Karpas-422 (cell line): Measurements from ENCODE around the gene MT1A. TPM values are rescaled to one million over a fixed set of nuclear protein-coding genes. Genes with fewer than 3 reads are reported as not detected.
"Not testable (repeated sequence)": the region's sequence is repeated elsewhere in the genome, so short reads cannot be mapped to it uniquely, and the experiment has no call there.

Experiments used
- DNase-seq: peaks from one replicate; pipeline ENCODE4 v3.0.0-alpha.2; 2015
- H2AFZ ChIP-seq: fragments of 200-600 bp; sonication (generic); 2 replicates; pipeline ENCODE4 v1.6.1; 2014; ENCODE audit warnings: antibody characterized with exemption, low read length, mixed read lengths
- H3K27ac ChIP-seq: fragments of 200-600 bp; sonication (generic); 2 replicates; pipeline ENCODE4 v1.5.1; 2014; ENCODE audit warnings: mild to moderate bottlenecking, low read length, moderate library complexity
- H3K27me3 ChIP-seq: fragments of 200-600 bp; sonication (generic); 2 replicates; pipeline ENCODE4 v1.6.1; 2014; ENCODE audit warnings: low read length, mixed read lengths
- H3K36me3 ChIP-seq: fragments of 200-600 bp; sonication (generic); 2 replicates; pipeline ENCODE4 v1.6.1; 2014; ENCODE audit warnings: low read length, mixed read lengths; ENCODE audit not compliant: insufficient read depth
- H3K4me1 ChIP-seq: fragments of 200-600 bp; sonication (generic); 2 replicates; pipeline ENCODE4 v1.6.1; 2014; ENCODE audit warnings: mild to moderate bottlenecking, low read length, mixed read lengths
- H3K4me2 ChIP-seq: fragments of 200-600 bp; sonication (generic); 2 replicates; pipeline ENCODE4 v1.6.1; 2014; ENCODE audit warnings: low read length, low read depth, mild to moderate bottlenecking; ENCODE audit not compliant: poor library complexity, severe bottlenecking
- H3K4me3 ChIP-seq: fragments of 200-600 bp; sonication (generic); 2 replicates; pipeline ENCODE4 v1.5.1; 2014; ENCODE audit warnings: mild to moderate bottlenecking, antibody characterized with exemption, low read length, mixed read lengths
- H3K79me2 ChIP-seq: fragments of 200-600 bp; sonication (generic); 2 replicates; pipeline ENCODE4 v1.6.1; 2014; ENCODE audit warnings: mild to moderate bottlenecking, low read length, mixed read lengths
- H3K9ac ChIP-seq: fragments of 200-600 bp; sonication (generic); 2 replicates; pipeline ENCODE4 v1.6.0; 2014; ENCODE audit warnings: low read length
- H3K9me2 ChIP-seq: fragments of 200-600 bp; sonication (generic), shearing (Covaris generic); replicated peaks from 2 replicates; pipeline ENCODE4 v1.6.0; 2014; ENCODE audit warnings: mild to moderate bottlenecking, low read length, moderate library complexity; ENCODE audit not compliant: insufficient read depth
- H3K9me3 ChIP-seq: fragments of 300-700, 200-600 bp; sonication (generic); 2 replicates; pipeline ENCODE4 v1.6.1; 2014; ENCODE audit warnings: low read length, mixed read lengths
- H4K20me1 ChIP-seq: fragments of 200-600 bp; sonication (generic); 2 replicates; pipeline ENCODE4 v1.6.1; 2014; ENCODE audit warnings: mild to moderate bottlenecking, antibody characterized with exemption, low read length, low read depth; ENCODE audit not compliant: insufficient read depth
- total RNA-seq: library from RNA; depleted of rRNA; stranded (reverse); fragments of >200 nt; shearing (Covaris generic); gene quantifications from 2 replicates; pipeline ENCODE4 v1.2.3, GENCODE V29; 2014; ENCODE audit warnings: low replicate concordance

Gene MT1A
- total RNA-seq, 1 experiment from 2014 or later, result not detected

DNA sequence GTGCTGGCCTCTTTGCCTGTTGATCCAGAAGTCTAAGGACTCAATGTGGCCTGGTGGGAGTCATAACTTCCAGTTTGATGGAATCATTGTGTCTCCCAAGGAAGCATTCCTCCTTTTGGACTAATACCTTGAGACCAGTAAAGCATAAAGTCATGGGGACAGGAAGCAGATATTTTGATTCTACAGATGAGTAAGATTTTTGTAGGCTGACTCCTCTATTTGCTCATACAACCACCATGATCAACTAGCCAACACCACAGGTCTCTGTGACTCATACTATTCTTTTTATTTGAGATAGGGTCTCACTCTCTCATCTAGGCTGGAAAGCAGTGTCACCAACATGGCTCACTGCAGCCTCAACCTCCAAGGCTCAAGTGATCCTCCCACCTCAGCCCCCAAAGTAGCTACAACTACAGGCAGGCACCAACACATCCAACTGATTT is 23.9 kb upstream of the MT1A start:
- no peak overlapping the region for H3K27ac ChIP-seq
- H3K4me2 ChIP-seq, result no peak overlapping the region
- H3K9me2 ChIP-seq, result no peaks in the 10 kb centered on the region
- no peaks in the 10 kb centered on the region for H3K9me3 ChIP-seq
- no peak overlapping the region for H3K9ac ChIP-seq
- no peak overlapping the region for H3K4me3 ChIP-seq
- H3K79me2 ChIP-seq, result no peaks in the 10 kb centered on the region
- peaks cover 22% of the 10 kb centered on the region for H3K4me1 ChIP-seq
- H2AFZ ChIP-seq, result no peak overlapping the region
- no peaks in the 10 kb centered on the region for H3K36me3 ChIP-seq
- H4K20me1 ChIP-seq, result no peaks in the 10 kb centered on the region
- DNase-seq, result no peak
- no peaks in the 10 kb centered on the region for H3K27me3 ChIP-seq

DNA sequence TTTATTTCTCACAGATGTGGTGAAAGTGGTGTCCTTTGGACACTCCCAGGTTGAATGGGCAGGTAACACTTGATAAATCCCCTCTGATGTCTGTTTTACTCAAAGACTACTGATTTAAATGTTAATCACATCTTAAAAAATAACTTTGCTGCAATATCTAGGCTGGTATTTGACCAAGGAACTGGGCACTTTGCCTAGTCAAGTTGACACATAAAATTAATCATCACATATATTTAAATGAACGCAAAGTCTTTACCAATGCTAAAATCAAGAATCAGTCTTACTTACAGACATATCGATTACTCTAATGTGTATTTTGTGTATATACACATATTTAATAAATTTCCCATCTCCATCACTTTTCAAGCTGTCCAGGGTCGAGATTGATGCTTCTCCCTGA is 23.1 kb upstream of the MT1A start:
- H3K9ac ChIP-seq, result no peak overlapping the region
- no peak for DNase-seq
- H4K20me1 ChIP-seq, result no peaks in the 10 kb centered on the region
- no peaks in the 10 kb centered on the region for H3K9me2 ChIP-seq
- no peaks in the 10 kb centered on the region for H3K79me2 ChIP-seq
- H3K4me2 ChIP-seq, result no peak overlapping the region
- no peak overlapping the region for H3K4me3 ChIP-seq
- H3K9me3 ChIP-seq, result no peaks in the 10 kb centered on the region
- no peak overlapping the region for H2AFZ ChIP-seq
- no peak overlapping the region for H3K27ac ChIP-seq
- no peaks in the 10 kb centered on the region for H3K36me3 ChIP-seq
- H3K27me3 ChIP-seq, result no peaks in the 10 kb centered on the region
- H3K4me1 ChIP-seq, result peaks cover 14% of the 10 kb centered on the region

DNA sequence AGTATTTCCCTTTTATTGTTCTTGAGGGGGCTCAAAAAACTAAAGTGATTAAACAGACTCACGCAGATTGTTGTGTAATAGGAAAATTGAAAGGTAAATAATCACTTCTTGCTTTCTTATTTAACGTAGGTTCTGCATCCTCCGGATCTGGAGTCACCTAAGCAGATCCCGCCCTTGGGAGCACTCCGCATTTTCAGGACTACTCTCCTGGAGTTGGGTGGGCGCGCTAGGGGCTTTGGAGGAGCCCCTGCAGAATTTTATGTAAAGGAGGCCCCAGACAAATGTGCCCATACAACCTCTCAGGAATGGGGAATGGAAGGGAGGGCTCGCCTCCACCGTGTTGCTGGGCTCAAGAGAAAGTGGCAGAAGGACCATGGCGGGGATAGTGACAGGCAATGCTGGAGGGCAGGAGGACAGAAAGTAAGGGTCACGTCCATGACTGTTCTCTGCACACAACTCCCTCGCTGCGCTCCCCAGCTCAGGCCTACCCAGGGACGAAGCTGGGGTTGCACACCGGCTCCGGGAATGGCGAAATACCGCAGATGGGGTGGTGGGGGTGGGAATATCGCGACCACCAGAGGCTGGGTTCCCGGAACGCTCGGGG is 21.8 kb upstream of the MT1A start:
- no peak overlapping the region for H3K4me2 ChIP-seq
- no peaks in the 10 kb centered on the region for H4K20me1 ChIP-seq
- no peaks in the 10 kb centered on the region for H3K36me3 ChIP-seq
- H3K4me1 ChIP-seq, result peaks cover 8% of the 10 kb centered on the region
- DNase-seq, result no peak
- no peak overlapping the region for H3K9ac ChIP-seq
- no peaks in the 10 kb centered on the region for H3K9me3 ChIP-seq
- H2AFZ ChIP-seq, result no peak overlapping the region
- H3K4me3 ChIP-seq, result no peak overlapping the region
- no peaks in the 10 kb centered on the region for H3K79me2 ChIP-seq
- no peak overlapping the region for H3K27ac ChIP-seq
- H3K9me2 ChIP-seq, result no peaks in the 10 kb centered on the region
- no peaks in the 10 kb centered on the region for H3K27me3 ChIP-seq

DNA sequence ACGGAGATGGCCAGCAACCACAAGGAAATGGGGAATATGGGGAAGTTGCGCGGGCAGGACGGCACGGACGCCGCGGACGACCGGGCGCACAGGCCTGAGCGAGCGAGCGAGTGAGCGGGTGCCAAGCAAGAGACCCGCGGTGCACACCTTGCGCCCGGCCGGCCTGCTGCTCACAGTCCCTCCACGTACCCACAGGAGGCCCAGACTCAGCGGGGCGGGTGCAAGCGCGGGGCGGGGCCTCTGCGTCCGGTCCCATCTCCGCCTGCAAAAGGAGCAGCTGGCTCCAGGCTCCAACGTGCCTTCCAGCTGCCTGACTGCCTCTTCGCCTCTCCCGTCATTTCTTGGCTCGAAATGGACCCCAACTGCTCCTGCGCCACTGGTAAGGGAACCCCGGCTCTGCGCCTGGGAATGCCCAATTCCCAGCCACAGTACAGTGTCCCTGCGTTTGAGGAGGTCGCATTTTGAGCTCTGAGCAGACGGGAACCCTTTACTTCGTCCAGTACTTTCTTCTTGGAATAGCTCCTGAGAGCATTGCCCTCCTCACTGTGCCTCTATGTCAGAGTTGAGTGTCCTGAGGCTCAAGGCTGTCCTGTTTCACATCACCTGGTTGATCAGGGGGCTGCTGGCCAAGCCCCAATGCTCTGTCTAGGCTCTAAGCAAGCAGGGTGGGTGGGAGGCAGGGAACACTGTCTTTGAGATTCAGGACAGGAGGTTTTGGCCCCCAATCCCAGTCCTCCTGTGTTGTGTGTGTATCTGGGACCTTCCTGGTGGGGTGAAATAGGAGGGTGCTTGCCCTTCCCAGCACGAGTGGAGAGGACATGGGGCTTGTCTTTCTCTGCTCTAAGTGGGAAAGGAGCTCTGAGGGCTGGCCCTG is 21.0 kb upstream of the MT1A start:
- Histone ChIP-seq H4K20me1 (no peaks in the 10 kb centered on the region), H3K4me3 (no peak overlapping the region), H3K27ac (no peak overlapping the region), H3K9me2 (no peaks in the 10 kb centered on the region), H3K27me3 (no peaks in the 10 kb centered on the region), H3K79me2 (no peaks in the 10 kb centered on the region), H3K4me2 (no peak overlapping the region), H3K36me3 (no peaks in the 10 kb centered on the region), H3K4me1 (peaks cover 15% of the 10 kb centered on the region), H2AFZ (no peak overlapping the region), H3K9ac (no peak overlapping the region), H3K9me3 (no peaks in the 10 kb centered on the region)
- DNase-seq, result no peak

DNA sequence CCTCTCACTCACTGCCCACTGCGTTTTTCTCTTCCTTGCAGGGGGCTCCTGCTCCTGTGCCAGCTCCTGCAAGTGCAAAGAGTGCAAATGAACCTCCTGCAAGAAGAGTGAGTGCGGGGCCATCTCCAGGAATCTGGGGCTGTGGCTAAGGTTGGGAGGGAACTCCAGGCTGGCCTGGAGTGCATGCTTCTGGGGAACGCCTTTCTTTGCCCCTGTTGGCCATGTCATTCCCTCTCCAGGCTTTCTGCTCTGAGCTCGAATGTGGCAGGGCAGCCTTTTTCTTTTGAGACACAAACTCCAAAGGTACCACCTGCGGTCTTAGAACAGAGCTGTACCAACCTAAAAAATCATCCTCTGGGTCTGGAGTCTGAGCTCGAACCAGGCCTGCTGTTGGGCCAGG is 20.3 kb upstream of the MT1A start:
- no peaks in the 10 kb centered on the region for H3K79me2 ChIP-seq
- H3K9me3 ChIP-seq, result no peaks in the 10 kb centered on the region
- no peak overlapping the region for H3K4me2 ChIP-seq
- H2AFZ ChIP-seq, result no peak overlapping the region
- no peak overlapping the region for H3K9ac ChIP-seq
- peaks cover 22% of the 10 kb centered on the region for H3K4me1 ChIP-seq
- no peaks in the 10 kb centered on the region for H3K36me3 ChIP-seq
- H4K20me1 ChIP-seq, result no peaks in the 10 kb centered on the region
- no peak overlapping the region for H3K27ac ChIP-seq
- DNase-seq, result no peak
- H3K9me2 ChIP-seq, result no peaks in the 10 kb centered on the region
- no peak overlapping the region for H3K4me3 ChIP-seq
- H3K27me3 ChIP-seq, result no peaks in the 10 kb centered on the region

DNA sequence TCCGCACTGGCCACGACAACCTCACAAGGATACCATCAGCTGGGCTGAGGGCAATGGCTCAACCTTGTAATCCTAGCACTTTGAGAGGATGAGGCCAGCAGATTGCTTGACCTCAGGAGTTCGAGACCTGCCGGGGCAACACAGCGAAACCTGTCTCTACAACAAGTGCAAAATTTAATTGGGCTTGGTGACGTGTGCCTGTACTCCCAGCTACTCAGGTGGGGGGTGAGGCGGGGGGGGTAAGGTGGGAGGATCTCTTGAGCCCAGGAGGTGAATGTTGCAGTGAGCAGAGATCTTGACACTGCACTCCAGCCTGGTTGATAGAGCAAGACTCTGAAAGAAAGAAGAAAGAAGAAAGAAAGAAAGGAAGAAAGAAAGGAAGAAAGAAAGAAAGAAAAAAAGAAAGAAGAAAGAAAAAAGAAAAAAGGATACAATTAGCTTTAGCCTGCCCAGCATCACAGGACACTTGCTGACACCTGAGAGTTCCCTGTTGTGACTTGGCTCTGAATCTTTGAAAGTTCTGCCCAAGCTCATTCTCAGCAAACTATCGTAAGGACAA is 18.0 kb upstream of the MT1A start:
- Histone ChIP-seq H3K27ac (no peak overlapping the region), H3K27me3 (no peaks in the 10 kb centered on the region), H3K36me3 (no peaks in the 10 kb centered on the region), H3K9me2 (no peaks in the 10 kb centered on the region), H3K79me2 (no peaks in the 10 kb centered on the region), H2AFZ (no peak overlapping the region), H4K20me1 (no peaks in the 10 kb centered on the region), H3K4me3 (no peak overlapping the region), H3K4me1 (peaks cover 32% of the 10 kb centered on the region), H3K4me2 (no peak overlapping the region), H3K9ac (no peak overlapping the region), H3K9me3 (no peaks in the 10 kb centered on the region)
- no peak for DNase-seq

DNA sequence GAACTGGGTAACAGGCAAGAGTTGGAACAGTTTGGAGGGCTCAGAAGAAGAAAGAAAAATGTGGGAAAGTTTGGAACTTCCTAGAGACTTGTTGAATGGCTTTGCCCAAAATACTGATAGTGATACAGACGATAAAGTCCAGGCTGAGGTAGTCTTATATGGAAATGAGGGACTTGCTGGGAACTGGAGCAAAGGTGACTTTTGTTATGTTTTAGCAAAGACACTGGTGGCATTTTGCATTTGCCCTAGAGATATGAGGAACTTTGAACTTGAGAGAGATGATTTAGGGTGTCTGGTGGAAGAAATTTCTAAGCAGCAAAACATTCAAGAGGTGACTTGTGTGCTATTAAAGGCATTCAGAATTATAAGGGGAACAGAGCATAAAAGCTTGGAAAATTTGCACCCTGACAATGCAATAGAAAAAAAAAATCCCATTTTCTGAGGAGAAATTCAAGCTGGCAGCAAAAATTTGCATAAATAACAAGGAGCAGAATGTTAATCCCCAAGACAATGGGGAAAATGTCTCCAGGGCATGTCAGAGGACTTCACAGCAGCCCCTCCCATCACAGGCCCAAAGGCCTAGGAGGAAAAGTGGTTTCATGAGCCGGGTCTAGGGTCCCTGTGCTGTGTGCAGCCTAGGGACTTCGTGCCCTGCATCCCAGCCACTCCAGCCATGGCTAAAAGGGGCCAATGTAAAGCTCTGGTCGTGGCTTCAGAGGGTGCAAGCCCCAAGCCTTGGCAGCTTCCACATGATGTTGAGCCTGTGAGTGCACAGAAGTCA is 16.6 kb upstream of the MT1A start:
- H3K9me2 ChIP-seq, H3K4me3 ChIP-seq, H3K36me3 ChIP-seq, H3K79me2 ChIP-seq, H3K27me3 ChIP-seq, H4K20me1 ChIP-seq, DNase-seq, H3K9me3 ChIP-seq, H3K4me2 ChIP-seq, H3K27ac ChIP-seq, H3K9ac ChIP-seq, H2AFZ ChIP-seq: not testable (repeated sequence)
- peaks cover 32% of the 10 kb centered on the region for H3K4me1 ChIP-seq

DNA sequence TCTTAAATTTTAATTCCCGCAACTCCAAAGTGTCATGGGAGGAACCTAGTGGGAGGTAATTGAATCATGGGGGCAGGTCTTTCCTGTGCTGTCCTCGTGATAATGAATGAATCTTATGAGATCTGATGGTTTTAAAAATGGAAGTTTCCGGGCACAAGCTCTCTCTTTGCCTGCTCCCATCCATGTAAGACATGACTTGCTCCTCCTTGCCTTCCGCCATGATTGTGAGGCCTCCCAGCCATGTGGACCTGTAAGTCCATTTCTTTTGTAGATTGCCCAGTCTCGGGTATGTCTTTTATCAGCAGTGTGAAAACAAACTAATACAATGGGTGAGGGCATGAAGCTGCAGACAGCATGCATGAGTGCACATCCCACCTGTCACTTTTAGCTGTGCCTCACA is 15.3 kb upstream of the MT1A start:
- not testable (repeated sequence) for H3K9me3 ChIP-seq, H3K79me2 ChIP-seq, DNase-seq, H3K9ac ChIP-seq, H3K27me3 ChIP-seq, H4K20me1 ChIP-seq, H3K36me3 ChIP-seq, H3K9me2 ChIP-seq, H3K27ac ChIP-seq, H3K4me3 ChIP-seq, H2AFZ ChIP-seq
- Histone ChIP-seq H3K4me1 (peaks cover 32% of the 10 kb centered on the region), H3K4me2 (peak overlapping the region; percentile 49)
